NCI-H1694 (cell line): ENCODE measurements around the gene BGLAP.

Source experiments
- DNase-seq: peaks from one replicate; lab custom pipeline; 2025; lab: John Stamatoyannopoulos, UW

The BGLAP gene

GRCh38 chr1:156291226-156292061, 49.5 kb downstream of the BGLAP start:
- no peak for DNase-seq
